Gastrocnemius medialis (tissue), 4 donors: Measurements from ENCODE around the gene SPDYE11. TPM values are rescaled to one million over a fixed set of nuclear protein-coding genes. Genes with fewer than 3 reads are reported as not detected.
"Not testable (repeated sequence)": the region's sequence is repeated elsewhere in the genome, so short reads cannot be mapped to it uniquely, and the experiment has no call there.

ENCODE experiments used
- ATAC-seq, 2 donors: fragments of 150-250 bp; one replicate each; pipeline ENCODE4 v1.9.1; 2016
- DNase-seq, 2 donors: peaks; one replicate each; pipeline ENCODE4 v3.0.0-alpha.2; 2019
- H3K27ac ChIP-seq, 4 donors: fragments of 200-600 bp; sonication (generic); 1 replicate in 1 of 4; 2 replicates in 3 of 4; pipeline ENCODE4 v1.5.1; 2016 to 2018; ENCODE audit warnings: mild to moderate bottlenecking in 2 of 4, moderate library complexity in 1 of 4
- H3K27me3 ChIP-seq, 3 donors: fragments of 200-600 bp; sonication (generic) in 2 of 3; 1 replicate in 1 of 3; 2 replicates in 2 of 3; pipeline versions ENCODE4 v1.5.1 to v1.6.0; 2016 to 2019; ENCODE audit warnings: mild to moderate bottlenecking in 1 of 3, moderate library complexity in 1 of 3
- H3K36me3 ChIP-seq, 2 donors: fragments of 200-600 bp; sonication (generic) in 1 of 2; one replicate each; pipeline ENCODE4 v1.5.1; 2017 to 2018
- H3K4me1 ChIP-seq, 2 donors: fragments of 200-600 bp; sonication (generic) in 1 of 2; one replicate each; pipeline ENCODE4 v1.5.1; 2016 to 2017; ENCODE audit warnings: mild to moderate bottlenecking in 2 of 2
- H3K4me3 ChIP-seq, 4 donors: fragments of 200-600 bp; sonication (generic) in 3 of 4; 1 replicate in 1 of 4; 2 replicates in 3 of 4; pipeline ENCODE4 v1.5.1; 2016 to 2019; ENCODE audit warnings: mild to moderate bottlenecking in 2 of 4
- H3K9me3 ChIP-seq, 3 donors: fragments of 200-600 bp; sonication (generic) in 2 of 3; 1 replicate in 1 of 3; 2 replicates in 2 of 3; pipeline ENCODE4 v1.5.1; 2016 to 2019
- POLR2A ChIP-seq, 2 donors: fragments of 450-650 bp; IDR thresholded peaks; one replicate each; pipeline ENCODE4 v1.6.1; 2017; ENCODE audit warnings: antibody characterized with exemption in 2 of 2, mild to moderate bottlenecking in 2 of 2, moderate library complexity in 2 of 2
- in situ Hi-C, 4 donors: fragments of 200-750 bp; cut with MboI; loops; one replicate each; pipeline versions ENCODE4 v1.15.0 to v1.8.0; 2017; ENCODE audit warnings: low sequenced_read_pairs in 4 of 4
- intact Hi-C: fragments of 100-400 bp; cut with DNase I; formaldehyde crosslinking; loops from one replicate; pipeline ENCODE4 v1.15.1; 2023; ENCODE audit warnings: low total_unique reads
- total RNA-seq, 4 donors: library from RNA; depleted of rRNA; stranded (reverse); fragments of >200 nt; gene quantifications; one replicate each; pipeline versions ENCODE4 v1.1.0 to v1.2.3, GENCODE V29; 2016

Gene SPDYE11
- total RNA-seq, result not detected

DNA sequence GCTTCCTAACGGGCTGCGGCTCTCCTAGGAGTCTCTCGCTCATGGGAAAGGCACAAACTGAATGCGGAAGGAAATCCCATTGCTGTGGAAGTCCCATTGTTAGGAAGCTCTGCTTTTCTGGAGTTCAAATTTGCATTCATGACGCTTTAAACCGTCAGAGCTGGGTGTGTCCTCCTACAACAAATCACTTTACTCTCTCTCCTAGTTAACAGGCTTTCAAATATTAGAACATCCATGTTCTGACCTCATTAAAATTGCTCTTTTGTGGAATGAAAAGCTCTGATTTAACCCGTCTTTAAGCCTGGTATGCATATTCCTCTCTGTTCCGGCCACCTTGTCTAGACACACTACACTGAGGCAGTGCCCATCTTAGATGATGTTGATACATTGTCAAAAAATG, at the start of gene SPDYE11:
Gene SPDYE11, minus strand, starts transcription at position 101 of the 400 bp plus-strand sequence. CDS start 1,800 bp downstream, outside the sequence.
- H3K27ac ChIP-seq, DNase-seq, H3K27me3 ChIP-seq, in situ Hi-C loops, H3K4me3 ChIP-seq, H3K36me3 ChIP-seq, H3K4me1 ChIP-seq, H3K9me3 ChIP-seq, intact Hi-C loops, ATAC-seq: not testable (repeated sequence)

GRCh38 chr7:73085938-73086337, 28.2 kb upstream of the SPDYE11 start, which contains the start of gene SPDYE9:
Gene SPDYE9 (minus strand): TSS chr7:73086038. CDS start chr7:73084238, 1,800 bp downstream.
- H3K4me3 ChIP-seq, in situ Hi-C loops, intact Hi-C loops, DNase-seq, H3K9me3 ChIP-seq, H3K27me3 ChIP-seq, H3K36me3 ChIP-seq, H3K27ac ChIP-seq, ATAC-seq, H3K4me1 ChIP-seq: not testable (repeated sequence)

GRCh38 chr7:73029666-73030065, 28.0 kb downstream of the SPDYE11 start, which contains the start of gene SPDYE8:
Gene SPDYE8 (minus strand): TSS chr7:73029766. CDS start chr7:73027966, 1,800 bp downstream.
- H3K27me3 ChIP-seq, H3K4me1 ChIP-seq, H3K9me3 ChIP-seq, H3K36me3 ChIP-seq, H3K4me3 ChIP-seq, H3K27ac ChIP-seq, intact Hi-C loops, in situ Hi-C loops, DNase-seq, ATAC-seq: not testable (repeated sequence)

DNA sequence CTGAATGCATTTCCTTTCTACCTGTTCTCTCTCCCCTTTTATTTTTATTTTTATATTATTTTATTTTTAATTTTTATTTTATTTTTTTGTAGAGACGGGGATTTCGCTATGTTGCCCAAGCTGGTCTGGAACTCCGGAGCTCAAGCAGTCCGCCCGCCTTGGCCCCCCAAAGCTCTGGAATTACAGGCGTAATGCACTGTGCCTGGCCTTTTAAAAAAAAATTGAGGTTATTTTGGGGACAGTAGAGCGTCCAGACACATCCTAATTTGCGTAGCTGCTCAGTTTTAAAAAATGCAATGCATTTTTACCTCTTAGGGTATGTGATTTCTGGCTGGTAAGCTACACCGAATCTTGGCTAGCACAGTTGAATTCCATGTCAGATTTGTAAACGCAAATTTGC, 51.2 kb downstream of the SPDYE11 start:
- H3K27me3 ChIP-seq, intact Hi-C loops, H3K4me1 ChIP-seq, DNase-seq, ATAC-seq, H3K36me3 ChIP-seq, in situ Hi-C loops, H3K9me3 ChIP-seq: not testable (repeated sequence)
- peak overlapping the region; percentile 24 to 84 (median 47) for H3K4me3 ChIP-seq
- H3K27ac ChIP-seq, result peak overlapping the region in 3 of 4 donors; percentile 64 to 94 (median 88)

GRCh38 chr7:73005693-73006447, 51.8 kb downstream of the SPDYE11 start:
- H3K36me3 ChIP-seq, H3K27me3 ChIP-seq, intact Hi-C loops, H3K9me3 ChIP-seq, in situ Hi-C loops, H3K4me1 ChIP-seq: not testable (repeated sequence)
- peak overlapping the region; percentile 58 to 84 (median 70) for H3K4me3 ChIP-seq
- H3K27ac ChIP-seq, result peak overlapping the region; percentile 79 to 94 (median 89)
- TF ChIP-seq POLR2A (IDR thresholded peaks at IDR 0.05), result peak; percentile 87 to 88
- ATAC-seq (peak; percentile 96 to 99), DNase-seq (peak; percentile 76 to 84)

DNA sequence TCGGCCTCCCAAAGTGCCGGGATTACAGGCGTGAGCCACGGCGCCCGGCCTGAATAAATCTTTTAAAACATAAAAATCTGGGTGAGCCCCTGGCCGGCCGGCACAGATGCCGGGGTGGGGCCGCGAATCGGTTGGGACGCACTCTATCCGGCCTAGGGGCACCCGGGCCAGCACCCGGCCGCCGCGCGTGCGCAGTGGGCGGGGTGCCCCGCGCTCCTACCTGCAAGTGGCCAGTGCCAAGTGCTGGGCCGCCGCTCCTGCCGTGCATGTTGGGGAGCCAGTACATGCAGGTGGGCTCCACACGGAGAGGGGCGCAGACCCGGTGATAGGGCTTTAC, 52.4 kb downstream of the SPDYE11 start:
- not testable (repeated sequence) for H3K4me1 ChIP-seq

GRCh38 chr7:72997887-72998468, 59.7 kb downstream of the SPDYE11 start:
- ATAC-seq, in situ Hi-C loops: not testable (repeated sequence)

More for the DNA sequence above, 52.4 kb downstream of the SPDYE11 start:
- H3K27me3 ChIP-seq, H3K36me3 ChIP-seq, intact Hi-C loops, H3K9me3 ChIP-seq, in situ Hi-C loops: not testable (repeated sequence)
- Histone ChIP-seq H3K27ac (peak overlapping the region; percentile 79 to 94 (median 89)), H3K4me3 (peak overlapping the region; percentile 58 to 84 (median 70))
- ATAC-seq (peak; percentile 93 to 95), DNase-seq (peak; percentile 40 to 82)

More at GRCh38 chr7:72997887-72998468, 59.7 kb downstream of the SPDYE11 start:
- H3K4me3 ChIP-seq, H3K27ac ChIP-seq, intact Hi-C loops, H3K36me3 ChIP-seq, H3K4me1 ChIP-seq, DNase-seq, H3K27me3 ChIP-seq, H3K9me3 ChIP-seq: not testable (repeated sequence)

Other genes with a start within 250 kb of the SPDYE11 start
- 1 to 10 TPM; 2.5 to 6.0 (median 2.9) TPM for gene TYW1B, start 229.7 kb downstream of the SPDYE11 start, total RNA-seq
- 10 to 100 TPM in 2 of 4 donors, 1 to 10 TPM in 2; 7.8 to 11.5 (median 10.0) TPM for gene POM121, start 132.8 kb downstream of the SPDYE11 start, total RNA-seq
- gene TRIM74, start 88.4 kb downstream of the SPDYE11 start, total RNA-seq, result not detected
- not detected for gene SPDYE8, start 28.1 kb downstream of the SPDYE11 start, total RNA-seq
- gene SPDYE9, start 28.1 kb upstream of the SPDYE11 start, total RNA-seq, result not detected